NCI-H128 (cell line): Measurements from ENCODE around the gene RBCK1.

ENCODE experiments used
- DNase-seq: peaks from one replicate; lab custom pipeline; 2025; ENCODE audit not compliant: unreplicated experiment; lab: John Stamatoyannopoulos, UW

Gene RBCK1

DNA sequence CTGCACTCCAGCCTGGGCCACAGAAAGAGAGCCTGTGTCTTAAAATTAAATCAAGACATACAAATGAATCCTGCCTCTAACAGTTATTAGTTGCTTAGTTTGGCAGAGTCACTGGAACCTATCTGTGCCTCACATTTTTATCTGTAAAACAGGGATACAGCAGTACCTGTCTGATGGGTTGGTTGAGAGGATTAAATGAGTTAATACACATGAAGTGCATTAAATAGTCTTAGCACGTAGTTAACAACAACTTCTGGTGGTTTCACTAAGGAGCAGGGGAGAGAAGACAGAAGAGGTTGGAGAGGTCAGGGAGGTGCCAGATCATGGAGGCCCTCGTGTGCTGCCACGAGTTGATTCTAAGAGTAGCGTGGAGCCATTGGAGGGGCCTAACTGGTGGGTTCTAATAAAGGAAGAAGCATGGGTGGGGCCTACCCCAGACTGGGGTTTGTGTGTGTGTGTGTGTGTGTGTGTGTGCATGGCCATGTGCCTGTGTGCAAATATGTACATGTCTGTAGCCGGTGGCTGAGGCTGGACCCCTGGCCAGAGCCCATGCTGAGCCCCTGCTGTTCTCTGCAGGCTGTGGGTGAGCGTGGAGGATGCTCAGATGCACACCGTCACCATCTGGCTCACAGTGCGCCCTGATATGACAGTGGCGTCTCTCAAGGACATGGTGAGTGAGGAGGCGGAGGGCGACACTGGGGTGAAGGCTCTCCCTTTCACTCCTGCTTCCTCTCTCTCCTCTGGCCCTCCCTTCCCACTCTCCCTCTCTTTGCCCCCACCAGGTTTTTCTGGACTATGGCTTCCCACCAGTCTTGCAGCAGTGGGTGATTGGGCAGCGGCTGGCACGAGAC lies 9.1 kb downstream of the RBCK1 start:
- no peak for DNase-seq

DNA sequence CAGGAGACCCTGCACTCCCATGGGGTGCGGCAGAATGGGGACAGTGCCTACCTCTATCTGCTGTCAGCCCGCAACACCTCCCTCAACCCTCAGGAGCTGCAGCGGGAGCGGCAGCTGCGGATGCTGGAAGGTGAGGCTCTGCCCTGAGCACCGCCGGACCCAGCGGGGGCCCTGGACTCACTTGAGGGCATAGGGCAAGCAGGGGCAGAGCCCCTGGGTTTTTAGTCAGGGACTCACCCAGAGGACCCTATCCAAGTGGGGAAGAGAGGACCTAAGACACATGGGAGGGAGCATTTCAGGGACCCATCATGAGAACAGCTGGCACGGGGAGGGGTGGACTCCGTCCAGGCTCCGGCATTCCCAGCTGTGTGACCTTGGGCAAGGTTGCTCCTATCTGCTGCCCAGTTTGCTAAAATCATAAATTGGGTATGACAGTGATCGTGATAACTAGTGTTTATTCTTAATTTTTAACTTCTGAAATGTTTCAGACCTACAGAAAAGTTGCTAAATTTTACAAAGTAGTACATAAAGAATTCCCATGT lies 9.8 kb downstream of the RBCK1 start:
- DNase-seq, result no peak

DNA sequence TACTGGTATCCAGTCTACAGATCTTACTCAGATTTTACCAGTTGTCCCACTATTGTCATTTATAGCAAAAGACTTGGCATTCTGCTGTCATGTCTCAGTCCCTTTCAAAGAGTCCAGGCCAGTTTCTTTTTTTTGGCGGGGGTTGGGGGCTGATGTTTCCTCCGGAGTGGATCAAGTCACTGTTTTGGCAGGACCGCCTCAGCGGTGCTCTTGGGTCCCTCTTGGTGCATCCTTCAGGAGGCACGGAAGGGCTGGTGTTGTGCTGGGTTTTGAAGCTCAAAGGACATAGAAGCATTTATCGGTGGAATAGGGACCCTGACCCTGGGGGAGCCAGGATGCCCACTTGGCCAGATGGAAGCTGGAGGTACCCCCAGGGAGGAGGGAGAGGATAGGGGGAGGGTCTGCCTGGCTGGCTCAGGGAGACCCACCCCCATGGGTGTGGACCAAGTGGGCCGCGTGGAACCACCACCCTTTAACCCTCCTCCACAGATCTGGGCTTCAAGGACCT lies 10.8 kb downstream of the RBCK1 start:
- no peak for DNase-seq

DNA sequence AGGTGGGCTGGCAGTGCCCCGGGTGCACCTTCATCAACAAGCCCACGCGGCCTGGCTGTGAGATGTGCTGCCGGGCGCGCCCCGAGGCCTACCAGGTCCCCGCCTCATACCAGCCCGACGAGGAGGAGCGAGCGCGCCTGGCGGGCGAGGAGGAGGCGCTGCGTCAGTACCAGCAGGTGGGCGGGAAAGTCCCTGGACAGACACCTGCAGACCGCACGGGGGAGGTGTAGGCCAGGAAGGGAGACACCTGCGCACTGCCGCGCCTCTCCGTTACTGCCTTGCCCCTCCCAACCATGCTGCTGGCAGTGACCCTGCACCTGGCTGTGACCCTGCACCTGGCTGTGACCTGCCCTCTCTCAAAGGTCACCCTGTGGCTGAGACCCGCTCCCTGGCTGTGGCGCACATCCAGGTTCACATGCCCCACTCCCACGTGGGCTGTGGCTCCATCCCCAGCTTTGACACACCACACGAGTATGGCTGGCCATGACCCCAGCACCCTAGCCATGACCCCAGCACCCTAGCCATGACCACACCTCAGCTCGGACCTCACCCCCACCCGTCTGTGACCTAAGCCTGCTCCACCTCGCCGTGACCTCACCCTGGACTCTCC lies 11.6 kb downstream of the RBCK1 start:
- peak; percentile 35 for DNase-seq

DNA sequence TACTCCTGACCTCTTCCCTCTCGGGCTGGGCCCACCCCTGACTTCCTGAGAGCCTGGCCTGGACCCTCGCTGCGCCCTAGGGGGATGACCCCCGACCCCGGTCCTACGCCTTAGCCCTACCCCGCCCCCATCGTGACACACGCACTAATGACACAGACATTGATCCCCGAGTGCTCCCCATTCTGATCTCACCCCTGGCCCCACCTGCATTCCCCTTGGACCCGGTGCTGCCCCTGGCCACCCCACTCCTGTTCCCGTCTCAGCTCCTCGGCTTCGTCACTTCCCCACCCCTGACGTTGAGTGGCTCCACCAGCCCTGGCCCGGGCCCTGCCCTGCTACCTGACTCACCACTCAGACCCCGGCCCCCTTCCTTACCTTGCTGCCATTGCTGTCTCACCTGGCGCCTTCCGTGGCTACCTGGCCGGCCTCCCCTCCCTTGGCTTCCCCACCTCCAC lies 12.1 kb downstream of the RBCK1 start:
- DNase-seq, result no peak

DNA sequence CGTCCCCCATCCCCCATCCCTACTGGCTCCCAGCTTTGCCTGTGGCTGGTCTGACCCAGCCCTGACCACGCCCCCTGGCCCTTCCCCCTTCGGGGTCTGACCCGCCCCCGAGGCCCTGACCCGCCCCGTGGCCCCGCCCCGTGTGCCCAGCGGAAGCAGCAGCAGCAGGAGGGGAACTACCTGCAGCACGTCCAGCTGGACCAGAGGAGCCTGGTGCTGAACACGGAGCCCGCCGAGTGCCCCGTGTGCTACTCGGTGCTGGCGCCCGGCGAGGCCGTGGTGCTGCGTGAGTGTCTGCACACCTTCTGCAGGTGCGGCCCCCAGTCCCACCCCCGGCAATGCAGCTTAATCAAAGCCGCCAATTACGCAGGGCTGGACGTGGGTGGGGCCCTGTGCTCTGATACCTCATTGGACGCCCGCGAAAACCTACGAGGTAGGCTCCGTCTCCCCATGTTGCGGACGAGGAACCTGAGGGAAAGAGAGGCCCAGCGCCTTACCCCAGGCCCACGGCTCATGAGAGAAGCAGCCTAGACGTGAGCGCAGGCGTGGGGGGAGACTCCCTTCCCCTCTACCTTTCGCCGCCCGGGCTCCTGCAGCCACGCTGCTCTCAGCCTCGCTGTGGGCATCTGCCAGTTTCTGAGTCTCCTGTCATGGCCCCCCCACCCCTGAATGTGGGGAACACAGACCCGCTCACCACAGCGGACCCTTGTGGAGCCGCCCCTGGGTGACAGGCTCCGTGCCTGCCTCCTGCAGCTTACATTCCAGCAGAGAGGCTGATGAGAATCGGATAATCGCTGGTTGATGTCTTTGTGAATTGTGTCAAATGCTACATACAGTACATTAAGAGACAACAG lies 12.8 kb downstream of the RBCK1 start:
- no peak for DNase-seq

DNA sequence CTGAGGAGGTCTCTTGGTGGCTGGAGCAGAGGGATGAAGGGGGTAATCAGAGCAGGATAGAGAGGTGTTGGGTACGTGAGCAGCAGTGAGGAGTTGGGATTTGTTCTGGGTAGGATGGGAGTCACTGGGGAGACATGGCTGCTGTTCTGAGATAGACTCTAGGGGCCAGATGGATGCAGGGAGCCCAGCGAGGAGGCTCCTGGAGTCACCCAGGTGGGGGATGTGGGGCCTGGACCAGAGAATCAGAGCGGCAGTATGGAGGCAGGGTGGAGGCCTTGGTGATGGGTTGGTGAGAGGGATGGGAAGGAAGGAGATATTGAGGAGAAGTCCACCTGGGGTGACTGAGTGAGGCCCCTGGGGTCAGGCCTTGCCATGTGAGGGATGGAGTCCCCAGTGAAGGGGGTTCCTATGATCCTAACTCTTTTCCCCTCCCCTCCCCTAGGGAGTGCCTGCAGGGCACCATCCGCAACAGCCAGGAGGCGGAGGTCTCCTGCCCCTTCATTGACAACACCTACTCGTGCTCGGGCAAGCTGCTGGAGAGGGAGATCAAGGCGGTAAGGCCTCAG lies 13.7 kb downstream of the RBCK1 start:
- DNase-seq, result no peak

DNA sequence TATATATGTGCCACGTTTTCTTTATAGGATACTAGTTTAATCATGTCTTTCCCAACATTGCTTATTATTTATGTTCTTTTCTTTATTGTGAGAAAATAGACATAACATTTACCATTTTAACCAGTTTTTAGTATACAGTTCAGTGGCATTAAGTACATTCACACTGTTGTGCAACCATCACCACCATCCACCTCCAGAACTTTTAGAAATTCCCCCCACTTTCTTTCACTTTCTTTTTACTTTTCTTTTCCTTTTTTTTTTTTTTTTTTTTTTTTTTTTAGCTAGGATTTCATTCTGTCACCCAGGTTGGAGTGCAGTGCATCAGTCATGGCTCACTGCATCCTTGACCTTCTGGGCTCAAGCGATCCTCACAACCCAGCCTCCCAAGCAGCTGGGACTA lies 18.5 kb downstream of the RBCK1 start:
- no peak for DNase-seq

DNA sequence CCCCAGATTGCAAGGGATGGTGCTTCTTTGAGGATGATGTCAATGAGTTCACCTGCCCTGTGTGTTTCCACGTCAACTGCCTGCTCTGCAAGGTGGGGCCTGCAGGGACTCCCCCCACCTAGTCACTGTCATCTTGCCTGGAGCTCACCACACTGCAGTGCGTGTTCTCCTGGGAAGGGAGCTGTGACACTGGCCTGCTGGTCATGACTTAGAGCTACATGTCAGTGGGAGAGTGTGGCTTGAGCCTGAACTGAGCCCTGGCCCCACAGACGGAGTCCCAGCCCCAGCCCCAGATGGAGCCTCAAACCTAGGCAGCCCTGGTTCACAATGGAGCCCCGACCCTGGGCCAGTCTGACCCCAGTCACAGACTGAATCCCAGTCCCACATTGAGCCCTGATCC lies 19.3 kb downstream of the RBCK1 start:
- no peak for DNase-seq

DNA sequence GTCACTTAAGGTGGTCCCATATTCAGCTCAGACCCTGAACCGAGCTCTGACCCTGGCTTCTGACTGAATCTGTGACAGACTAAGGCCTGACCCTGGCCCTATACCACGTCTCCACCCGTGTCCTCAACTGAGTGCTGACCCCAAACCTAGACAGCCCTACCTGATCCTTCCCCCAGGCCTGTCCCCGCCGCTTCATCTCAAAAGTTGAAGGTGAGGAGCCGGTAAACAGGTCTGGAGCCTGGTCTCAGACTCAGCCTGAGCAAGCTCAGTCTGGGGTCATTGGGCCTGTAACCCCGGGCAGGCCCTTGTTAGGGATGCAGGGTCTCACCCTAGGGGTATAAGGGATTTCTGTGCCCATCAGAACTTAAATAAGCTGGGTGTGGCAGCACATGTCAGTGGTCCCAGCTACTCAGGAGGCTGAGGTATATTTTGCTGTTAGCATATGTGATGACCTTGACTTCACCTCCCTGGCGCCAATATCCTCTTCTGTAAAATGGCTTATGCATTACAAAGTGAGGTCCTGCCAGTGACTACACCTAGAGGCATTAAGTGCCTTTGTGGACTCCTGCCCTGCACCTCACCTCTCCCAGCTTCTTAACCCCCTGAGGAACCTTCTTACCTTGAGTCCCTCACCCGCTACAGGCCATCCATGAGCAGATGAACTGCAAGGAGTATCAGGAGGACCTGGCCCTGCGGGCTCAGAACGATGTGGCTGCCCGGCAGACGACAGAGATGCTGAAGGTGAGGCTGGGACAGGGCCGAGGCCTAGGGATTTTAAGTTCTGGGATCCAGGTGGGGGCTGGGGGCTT lies 20.0 kb downstream of the RBCK1 start:
- DNase-seq, result no peak

DNA sequence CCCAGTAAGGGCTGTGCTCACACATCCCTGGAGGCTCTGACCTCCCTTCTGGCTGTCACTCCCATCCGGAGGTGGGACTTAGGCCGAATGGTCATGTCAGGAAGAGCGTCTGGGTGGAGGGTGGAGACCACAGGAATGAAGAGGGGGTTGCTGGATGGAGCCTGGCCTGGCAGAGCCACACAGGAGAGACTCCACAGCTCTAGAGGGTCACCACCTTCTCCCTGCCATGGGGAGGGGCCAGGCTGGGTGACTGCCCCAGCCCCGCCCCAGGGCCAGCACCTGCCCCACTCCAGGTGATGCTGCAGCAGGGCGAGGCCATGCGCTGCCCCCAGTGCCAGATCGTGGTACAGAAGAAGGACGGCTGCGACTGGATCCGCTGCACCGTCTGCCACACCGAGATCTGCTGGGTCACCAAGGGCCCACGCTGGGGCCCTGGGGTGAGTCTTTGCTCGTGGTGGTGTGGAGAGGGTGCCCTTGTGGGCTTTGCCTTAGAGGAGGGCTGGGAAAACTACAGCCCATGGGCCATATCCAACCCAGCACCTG lies 20.6 kb downstream of the RBCK1 start:
- no peak for DNase-seq

DNA sequence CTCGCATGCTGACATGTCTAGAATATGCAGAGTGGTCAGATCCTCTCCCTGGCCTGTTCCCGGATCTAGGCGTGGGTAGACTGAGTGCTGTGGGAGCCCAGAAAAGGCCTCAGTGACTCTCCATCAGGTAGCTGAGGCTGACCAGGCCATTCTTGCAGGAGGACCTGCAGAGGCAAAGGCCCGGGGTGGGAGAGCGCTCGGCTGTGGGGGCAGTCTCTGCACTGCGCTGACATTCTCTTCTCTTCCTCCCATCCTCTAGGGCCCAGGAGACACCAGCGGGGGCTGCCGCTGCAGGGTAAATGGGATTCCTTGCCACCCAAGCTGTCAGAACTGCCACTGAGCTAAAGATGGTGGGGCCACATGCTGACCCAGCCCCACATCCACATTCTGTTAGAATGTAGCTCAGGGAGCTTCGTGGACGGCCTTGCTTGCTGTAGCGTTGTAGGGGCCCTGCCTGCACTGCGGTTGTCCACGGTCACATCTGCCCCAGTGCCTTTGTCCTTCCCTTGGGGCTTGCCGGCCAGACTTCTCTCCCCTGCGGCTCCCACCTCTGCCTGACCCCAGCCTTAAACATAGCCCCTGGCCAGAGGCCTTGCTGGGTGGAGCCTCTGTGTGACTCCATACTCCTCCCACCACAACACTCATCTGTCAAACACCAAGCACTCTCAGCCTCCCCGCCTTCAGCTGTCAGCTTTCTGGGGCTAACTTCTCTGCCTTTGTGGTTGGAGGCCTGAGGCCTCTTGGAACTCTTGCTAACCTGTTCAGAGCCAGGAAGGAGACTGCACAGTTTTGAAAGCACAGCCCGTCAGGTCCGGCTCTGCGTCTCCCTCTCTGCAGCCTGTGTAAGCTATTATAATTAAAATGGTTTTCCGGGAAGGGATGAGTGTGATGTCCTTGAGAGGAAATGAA lies 22.2 kb downstream of the RBCK1 start:
- no peak for DNase-seq

DNA sequence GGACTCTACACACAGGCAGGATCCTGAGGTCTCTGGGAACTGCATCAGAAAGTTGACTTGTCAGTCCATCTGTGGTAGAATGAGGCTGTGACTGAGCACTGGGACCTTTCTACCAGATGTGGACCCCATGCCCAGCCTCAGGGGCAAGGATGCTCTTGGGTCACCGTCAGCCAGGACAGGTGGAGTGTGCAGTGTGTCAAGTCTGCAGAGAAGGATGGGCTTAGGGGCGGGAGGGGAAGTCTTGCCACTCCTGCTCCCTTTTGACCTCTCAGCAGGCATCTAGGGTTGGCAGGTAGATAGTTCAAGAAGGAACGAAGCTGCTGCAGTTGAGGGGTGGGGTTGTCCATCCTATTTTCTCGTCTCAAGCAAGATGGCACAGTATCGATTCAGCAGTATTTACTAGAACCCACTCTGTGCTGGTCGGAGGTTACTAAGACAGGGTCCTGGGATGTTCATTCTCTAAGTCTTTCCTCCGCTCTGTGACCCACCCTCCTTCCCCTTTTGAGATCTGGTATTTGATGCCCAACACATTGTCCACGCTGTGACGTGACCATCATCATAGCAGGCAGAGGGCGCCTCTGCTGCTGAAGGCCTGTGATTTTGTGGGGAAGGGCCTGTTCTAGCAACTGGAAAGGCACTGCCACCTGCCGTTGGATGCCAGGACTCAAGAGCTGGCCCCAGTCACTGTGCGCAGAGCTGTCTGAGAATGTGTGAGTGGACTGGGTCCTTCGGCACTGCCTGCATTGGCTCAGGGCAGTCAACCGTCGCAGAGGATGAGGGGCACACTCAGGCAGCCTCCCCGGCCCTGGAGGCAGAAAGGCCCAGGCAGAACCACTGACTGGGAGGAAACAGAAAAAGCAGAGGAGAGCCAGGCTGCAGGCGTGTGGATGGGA lies 23.2 kb downstream of the RBCK1 start:
- peak; percentile 13 for DNase-seq

DNA sequence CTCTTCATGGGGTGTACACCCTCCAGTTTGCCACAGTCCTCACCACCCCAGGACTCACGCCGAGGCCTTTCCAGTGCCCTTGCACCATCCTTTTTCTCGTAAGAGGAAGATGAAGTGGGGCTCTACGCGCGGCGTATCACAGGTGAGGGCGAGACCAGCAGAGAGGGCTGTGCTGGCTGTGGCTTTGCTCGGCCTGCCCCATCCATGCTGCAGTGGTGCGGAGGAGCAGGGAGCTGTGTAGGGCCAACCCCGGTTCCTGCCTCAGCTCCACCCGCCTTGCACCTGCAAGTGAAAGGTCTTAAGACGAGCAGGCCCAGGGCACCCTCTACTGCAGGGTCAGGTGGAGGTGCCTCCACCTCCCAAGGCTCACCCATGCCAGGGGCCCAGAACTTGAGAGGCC lies 24.1 kb downstream of the RBCK1 start:
- DNase-seq, result no peak

DNA sequence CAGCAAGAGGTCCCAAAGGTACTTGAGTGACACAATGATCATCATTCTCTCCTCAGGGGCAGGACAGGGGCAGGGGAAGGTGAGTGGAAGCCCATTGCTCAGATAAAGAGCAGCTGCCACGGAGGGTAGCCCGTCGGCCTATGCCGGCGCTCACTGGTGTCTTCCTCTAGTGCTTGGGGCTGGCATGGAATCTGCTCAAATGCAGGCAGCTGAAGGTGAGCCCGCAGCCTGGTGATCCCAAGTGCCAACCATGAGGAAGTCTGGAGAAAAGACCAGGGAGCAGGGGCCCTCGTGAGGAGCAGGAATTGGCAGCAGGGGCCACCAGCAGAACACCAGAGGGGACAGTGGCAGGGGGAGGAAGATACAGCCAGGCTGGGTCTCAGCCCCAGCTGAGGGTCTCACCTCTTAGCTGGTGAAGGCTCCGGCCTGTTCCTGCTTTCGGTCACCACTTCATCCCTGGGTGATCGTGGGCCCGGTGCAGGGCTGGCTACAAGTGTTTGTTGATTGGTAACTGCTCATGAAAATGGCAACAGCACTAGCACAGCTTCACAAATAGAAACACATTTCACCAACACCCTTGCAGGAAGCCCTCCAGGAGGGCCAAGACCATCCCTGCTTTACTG lies 24.7 kb downstream of the RBCK1 start:
- no peak for DNase-seq

DNA sequence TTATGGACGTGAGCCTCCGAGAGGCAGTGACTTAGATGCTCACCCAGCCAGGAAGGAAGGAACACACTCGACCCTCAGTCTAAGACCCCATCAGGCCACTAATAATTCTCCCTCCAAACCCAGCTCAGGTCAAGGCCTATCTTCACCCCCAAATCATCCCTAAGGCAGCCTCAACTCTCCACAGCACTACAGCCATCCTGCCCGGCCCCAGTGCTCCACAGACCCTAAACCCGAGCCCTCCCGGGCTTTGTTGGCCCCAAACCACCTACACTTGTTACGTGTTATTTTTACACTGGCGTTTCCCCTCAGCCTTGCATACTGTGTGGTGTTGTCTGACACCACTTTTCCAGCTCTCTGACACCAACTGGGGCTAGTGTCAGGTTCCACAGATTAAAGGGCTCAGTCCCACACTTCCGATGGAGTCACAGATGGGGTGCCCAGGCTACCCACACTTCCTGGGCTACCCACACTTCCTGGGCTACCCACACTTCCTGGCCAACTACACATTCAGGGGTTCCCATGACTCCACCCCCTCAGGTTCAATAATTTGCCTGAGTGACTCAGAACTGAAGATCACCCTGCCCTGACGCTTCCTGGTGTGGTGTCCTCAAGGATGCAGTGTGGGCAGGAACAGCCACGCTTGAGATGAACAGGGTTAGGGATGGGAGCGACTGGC lies 25.3 kb downstream of the RBCK1 start:
- no peak for DNase-seq

DNA sequence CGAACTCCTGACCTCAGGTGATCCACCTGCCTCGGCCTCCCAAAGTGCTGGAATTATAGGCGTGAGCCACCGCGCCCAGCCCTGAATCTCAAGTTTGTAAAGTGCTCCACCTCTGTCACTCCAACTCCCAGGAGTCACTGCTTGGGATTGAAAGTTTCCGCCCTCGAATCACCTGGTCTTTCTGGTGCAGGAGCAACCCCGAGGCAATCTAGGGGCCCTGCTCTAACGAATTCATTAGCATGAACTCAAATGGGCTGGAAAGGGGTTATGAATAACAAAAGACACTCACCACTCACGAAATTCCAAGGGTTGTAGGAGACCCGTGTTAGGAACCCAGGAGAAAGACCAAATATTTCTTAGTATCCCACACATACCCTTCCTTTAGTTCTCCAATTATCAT lies 26.1 kb downstream of the RBCK1 start:
- no peak for DNase-seq
